Common myeloid progenitor, CD34-positive (primary cell): ENCODE data around the gene LRRC37A2.
"Not testable (repeated sequence)": the region's sequence is repeated elsewhere in the genome, so short reads cannot be mapped to it uniquely, and the experiment has no call there.

Experiments used
- CTCF ChIA-PET: fragments of 350-600 bp; sonication (Branson Sonifier 250); formaldehyde crosslinking; loops from one replicate; lab custom pipeline; 2021; ENCODE audit warnings: antibody characterized with exemption; lab: Charles Lee
- POLR2A ChIA-PET: fragments of 350-600 bp; sonication (Branson Sonifier 250); formaldehyde crosslinking; loops from one replicate; lab custom pipeline; 2021; ENCODE audit warnings: antibody characterized with exemption; lab: Charles Lee
- DNase-seq, 3 donors: peaks; one replicate each; pipeline versions ENCODE4 v3.0.0 to v3.0.0-alpha.2; 2013
- H3K27ac ChIP-seq, 2 experiments: 1 replicate in 1 of 2; 2 replicates in 1 of 2; pipeline ENCODE4 v1.7.0; 2013; ENCODE audit warnings: inconsistent platforms in 2 of 2, low read length in 2 of 2, mild to moderate bottlenecking in 2 of 2, low read depth in 1 of 2, moderate library complexity in 1 of 2; ENCODE audit not compliant: severe bottlenecking in 2 of 2, insufficient read depth in 1 of 2, poor library complexity in 1 of 2
- H3K27me3 ChIP-seq, 5 experiments: replicated peaks in 2 of 5; 1 replicate in 3 of 5; 2 replicates in 2 of 5; pipeline versions ENCODE4 v1.6.1 to v1.7.0; 2013; ENCODE audit warnings: low read length in 4 of 5, mild to moderate bottlenecking in 2 of 5, moderate library complexity in 2 of 5, inconsistent platforms in 1 of 5; ENCODE audit not compliant: insufficient read depth in 5 of 5, control insufficient read depth in 4 of 5
- H3K36me3 ChIP-seq, 4 experiments: 1 replicate in 2 of 4; 2 replicates in 2 of 4; pipeline versions ENCODE4 v1.6.1 to v1.7.0; 2013; ENCODE audit warnings: low read length in 3 of 4, control low read depth in 1 of 4, mild to moderate bottlenecking in 1 of 4; ENCODE audit not compliant: control insufficient read depth in 4 of 4, insufficient read depth in 4 of 4
- H3K4me1 ChIP-seq, 4 experiments: 1 replicate in 3 of 4; 2 replicates in 1 of 4; pipeline versions ENCODE4 v1.6.1 to v1.7.1; 2013; ENCODE audit warnings: low read length in 3 of 4, mild to moderate bottlenecking in 3 of 4, control low read depth in 1 of 4, inconsistent platforms in 1 of 4, moderate library complexity in 1 of 4; ENCODE audit not compliant: control insufficient read depth in 4 of 4, insufficient read depth in 4 of 4; ENCODE audit errors: control extremely low read depth in 1 of 4
- H3K4me3 ChIP-seq, 7 experiments: 1 replicate in 4 of 7; 2 replicates in 3 of 7; pipeline versions ENCODE4 v1.5.1 to v1.7.0; 2013; ENCODE audit warnings: mild to moderate bottlenecking in 7 of 7, low read length in 6 of 7, moderate library complexity in 6 of 7, inconsistent platforms in 2 of 7, low read depth in 2 of 7, control low read depth in 1 of 7; ENCODE audit not compliant: insufficient read depth in 4 of 7, control insufficient read depth in 1 of 7; ENCODE audit errors: extremely low read depth in 1 of 7
- H3K9me3 ChIP-seq, 5 experiments: 1 replicate in 4 of 5; 2 replicates in 1 of 5; pipeline versions ENCODE4 v1.6.1 to v1.7.1; 2013; ENCODE audit warnings: low read length in 4 of 5, mild to moderate bottlenecking in 2 of 5, inconsistent platforms in 1 of 5, low read depth in 1 of 5, moderate library complexity in 1 of 5; ENCODE audit not compliant: control insufficient read depth in 4 of 5, insufficient read depth in 2 of 5; ENCODE audit errors: control extremely low read depth in 1 of 5
- WGBS: methylation state at CpG from one replicate; pipeline ENCODE4 v1.1.5; 2013; ENCODE audit not compliant: insufficient coverage; 5-methylcytosine and 5-hydroxymethylcytosine counted together

LRRC37A2 gene

DNA sequence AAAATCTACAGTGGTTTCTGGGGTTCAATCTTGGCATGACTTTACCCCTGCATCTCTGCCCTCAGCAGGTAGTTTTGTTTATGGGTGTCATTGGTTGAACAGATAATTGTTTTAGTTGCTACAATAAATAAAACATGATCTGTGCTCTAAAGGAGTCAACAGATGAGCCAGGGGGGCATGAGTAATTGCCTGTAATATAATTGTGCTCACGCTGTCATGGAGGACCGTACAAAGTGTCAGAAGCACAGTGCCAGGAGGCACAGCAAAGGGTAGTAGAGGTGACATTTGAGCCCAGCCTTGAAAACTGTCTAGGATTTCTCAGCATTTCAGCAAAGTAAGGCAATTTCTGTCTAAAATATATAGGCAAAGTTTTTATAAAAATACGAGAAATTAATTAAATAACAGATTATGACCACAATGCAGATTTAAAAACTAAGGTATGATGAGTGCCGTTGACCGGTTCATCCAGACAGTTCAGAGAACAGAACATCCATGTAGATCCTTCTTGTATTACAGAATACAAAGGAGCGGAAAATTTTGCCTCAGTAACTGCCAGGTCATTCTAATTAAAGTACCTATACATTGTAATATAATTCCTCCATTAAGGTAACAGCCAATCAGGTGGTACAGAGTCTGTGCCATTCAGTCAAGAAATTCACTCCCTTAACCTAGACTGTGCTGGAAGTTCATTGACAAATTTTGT lies 12.7 kb upstream of the LRRC37A2 start:
- H3K27ac ChIP-seq, CTCF ChIA-PET: not testable (repeated sequence)

DNA sequence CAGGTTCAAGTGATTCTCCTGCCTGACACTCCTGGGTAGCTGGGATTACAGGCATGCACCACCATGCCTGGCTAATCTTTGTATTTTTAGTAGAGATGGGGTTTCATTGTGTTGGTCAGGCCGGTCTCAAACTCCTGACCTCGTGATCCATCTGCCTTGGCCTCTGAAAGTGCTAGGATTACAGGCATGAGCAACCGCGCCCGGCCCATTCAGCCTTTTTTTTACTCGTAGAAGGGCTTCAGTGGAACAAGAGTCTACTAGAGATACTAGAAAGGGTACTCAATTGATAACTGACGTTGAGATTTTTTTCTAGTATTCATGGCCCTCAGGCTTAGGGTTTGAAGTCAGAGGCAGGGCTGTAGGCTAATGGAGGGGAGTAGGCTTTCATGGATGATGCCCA lies 6.4 kb upstream of the LRRC37A2 start:
- DNase-seq, H3K4me3 ChIP-seq, H3K36me3 ChIP-seq, H3K27me3 ChIP-seq, H3K27ac ChIP-seq, H3K4me1 ChIP-seq, H3K9me3 ChIP-seq, POLR2A ChIA-PET, CTCF ChIA-PET: not testable (repeated sequence)
- WGBS, result no CpG with 5 or more reads among the region's 7 CpGs

More for the DNA sequence above, 12.7 kb upstream of the LRRC37A2 start:
- H3K27me3 ChIP-seq, H3K36me3 ChIP-seq, H3K4me3 ChIP-seq, POLR2A ChIA-PET, H3K4me1 ChIP-seq, DNase-seq, H3K9me3 ChIP-seq: not testable (repeated sequence)
- no CpG with 5 or more reads among the region's 6 CpGs for WGBS

GRCh38 chr17:46534716-46535115 lies 22.4 kb downstream of the LRRC37A2 start:
- DNase-seq, H3K4me1 ChIP-seq, H3K36me3 ChIP-seq, H3K27me3 ChIP-seq, POLR2A ChIA-PET, H3K9me3 ChIP-seq, H3K27ac ChIP-seq, CTCF ChIA-PET, H3K4me3 ChIP-seq: not testable (repeated sequence)
- WGBS, result 97% methylated on average over 10 of the region's 22 CpGs

DNA sequence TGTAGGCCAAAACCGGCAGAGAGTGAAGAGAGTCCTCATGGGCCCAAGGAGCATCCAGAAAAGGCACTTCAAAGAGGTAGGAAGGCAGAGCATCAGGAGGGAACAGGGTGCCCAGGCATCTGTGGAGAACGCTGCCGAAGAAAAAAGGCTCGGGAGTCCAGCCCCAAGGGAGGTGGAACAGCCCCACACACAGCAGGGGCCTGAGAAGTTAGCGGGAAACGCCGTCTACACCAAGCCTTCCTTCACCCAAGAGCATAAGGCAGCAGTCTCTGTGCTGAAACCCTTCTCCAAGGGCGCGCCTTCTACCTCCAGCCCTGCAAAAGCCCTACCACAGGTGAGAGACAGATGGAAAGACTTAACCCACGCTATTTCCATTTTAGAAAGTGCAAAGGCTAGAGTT lies 36.3 kb downstream of the LRRC37A2 start:
- H3K27ac ChIP-seq, DNase-seq, H3K9me3 ChIP-seq, POLR2A ChIA-PET, H3K36me3 ChIP-seq, H3K27me3 ChIP-seq, H3K4me3 ChIP-seq, CTCF ChIA-PET, H3K4me1 ChIP-seq: not testable (repeated sequence)
- 94% methylated on average over 3 of the region's 10 CpGs for WGBS

- H3K27ac ChIP-seq, H3K27me3 ChIP-seq, H3K4me1 ChIP-seq, POLR2A ChIA-PET, H3K9me3 ChIP-seq, H3K4me3 ChIP-seq, DNase-seq, CTCF ChIA-PET, H3K36me3 ChIP-seq: not testable (repeated sequence)
- no CpG with 5 or more reads among the region's 20 CpGs for WGBS
Observed at GRCh38 chr17:46559155-46559554, 46.9 kb downstream of the LRRC37A2 start.

- H3K4me3 ChIP-seq, H3K27ac ChIP-seq, H3K4me1 ChIP-seq, CTCF ChIA-PET, H3K9me3 ChIP-seq, H3K27me3 ChIP-seq, POLR2A ChIA-PET, DNase-seq, H3K36me3 ChIP-seq: not testable (repeated sequence)
- no CpG with 5 or more reads among the region's 3 CpGs for WGBS
Observed at GRCh38 chr17:46560048-46560447, 47.8 kb downstream of the LRRC37A2 start.

- H3K27ac ChIP-seq, CTCF ChIA-PET, H3K27me3 ChIP-seq, H3K4me1 ChIP-seq, H3K36me3 ChIP-seq, DNase-seq, POLR2A ChIA-PET, H3K4me3 ChIP-seq, H3K9me3 ChIP-seq: not testable (repeated sequence)
- no CpG with 5 or more reads among the region's 2 CpGs for WGBS
Observed at GRCh38 chr17:46566284-46566683, 54.0 kb downstream of the LRRC37A2 start.
